ENCODE results near the gene HIVEP3. TPM values are rescaled to one million over a fixed set of nuclear protein-coding genes. Genes with fewer than 3 reads are reported as not detected.

Gene HIVEP3
- total RNA-seq, 1 experiment from 2014 or later: 11.0 TPM

- intact Hi-C loops (cut with micrococcal nuclease; ENCODE audit: unreplicated experiment): loop anchor here (10.0 kb wide), 1 partner anchor 232 kb away; no protein-coding TSS in a partner anchor
- H3K4me3 ChIP-seq: no peak overlapping the region
- no peak overlapping the region for H3K4me2 ChIP-seq
- DNase-seq: no peak
- H3K36me3 ChIP-seq (ENCODE audit: low read depth): peaks cover 4% of the 10 kb centered on the region; the same call in 1 of the 2 replicates
- H2AFZ ChIP-seq: no peak overlapping the region
- H3K9me3 ChIP-seq (ENCODE audit: insufficient read depth, low read depth): peaks cover 10% of the 10 kb centered on the region; the same call in 1 of the 2 replicates
- H3K9me2 ChIP-seq (ENCODE audit: insufficient read depth): no peaks in the 10 kb centered on the region
- peaks cover 38% of the 10 kb centered on the region for H3K4me1 ChIP-seq (replicated peaks; ENCODE audit: insufficient read depth)
- no peaks in the 10 kb centered on the region for H3K27me3 ChIP-seq (ENCODE audit: insufficient read depth, low read depth)
- POLR2A ChIA-PET (ENCODE audit: unreplicated experiment): no interaction called here
- peaks cover 13% of the 10 kb centered on the region for H3F3A ChIP-seq (ENCODE audit: insufficient read depth, low read depth)
- peaks cover 75% of the 10 kb centered on the region for H3K79me2 ChIP-seq (ENCODE audit: low read depth)
- TF ChIP-seq, protein P1, sequence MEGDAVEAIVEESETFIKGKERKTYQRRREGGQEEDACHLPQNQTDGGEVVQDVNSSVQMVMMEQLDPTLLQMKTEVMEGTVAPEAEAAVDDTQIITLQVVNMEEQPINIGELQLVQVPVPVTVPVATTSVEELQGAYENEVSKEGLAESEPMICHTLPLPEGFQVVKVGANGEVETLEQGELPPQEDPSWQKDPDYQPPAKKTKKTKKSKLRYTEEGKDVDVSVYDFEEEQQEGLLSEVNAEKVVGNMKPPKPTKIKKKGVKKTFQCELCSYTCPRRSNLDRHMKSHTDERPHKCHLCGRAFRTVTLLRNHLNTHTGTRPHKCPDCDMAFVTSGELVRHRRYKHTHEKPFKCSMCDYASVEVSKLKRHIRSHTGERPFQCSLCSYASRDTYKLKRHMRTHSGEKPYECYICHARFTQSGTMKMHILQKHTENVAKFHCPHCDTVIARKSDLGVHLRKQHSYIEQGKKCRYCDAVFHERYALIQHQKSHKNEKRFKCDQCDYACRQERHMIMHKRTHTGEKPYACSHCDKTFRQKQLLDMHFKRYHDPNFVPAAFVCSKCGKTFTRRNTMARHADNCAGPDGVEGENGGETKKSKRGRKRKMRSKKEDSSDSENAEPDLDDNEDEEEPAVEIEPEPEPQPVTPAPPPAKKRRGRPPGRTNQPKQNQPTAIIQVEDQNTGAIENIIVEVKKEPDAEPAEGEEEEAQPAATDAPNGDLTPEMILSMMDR (conservative IDR thresholded peaks at IDR 0.05): no peak
- no peak for TF ChIP-seq EZH2 (IDR thresholded peaks at IDR 0.05; ENCODE audit: low read depth)
- BruUV-seq (replicated peaks): no TSS peak
- H3K27ac ChIP-seq: no peak overlapping the region
- CTCF ChIA-PET: no interaction called here
- H4K20me1 ChIP-seq (ENCODE audit: insufficient read depth): no peaks in the 10 kb centered on the region
Observed at GRCh38 chr1:41913014-41913413, 5.7 kb downstream of the HIVEP3 start.

GRCh38 chr1:41908288-41908895 lies 10.3 kb downstream of the HIVEP3 start:
- Histone ChIP-seq H3K4me2 (no peak overlapping the region), H3K4me1 (replicated peaks; ENCODE audit: insufficient read depth) (peaks cover 2% of the 10 kb centered on the region), H3K27me3 (ENCODE audit: insufficient read depth, low read depth) (no peaks in the 10 kb centered on the region), H3K79me2 (ENCODE audit: low read depth) (peaks cover 68% of the 10 kb centered on the region), H3K4me3 (no peak overlapping the region), H2AFZ (no peak overlapping the region), H4K20me1 (ENCODE audit: insufficient read depth) (no peaks in the 10 kb centered on the region), H3K27ac (no peak overlapping the region), H3K36me3 (ENCODE audit: low read depth) (peaks cover 4% of the 10 kb centered on the region; the same call in 1 of the 2 replicates), H3K9me3 (ENCODE audit: insufficient read depth, low read depth) (peaks cover 10% of the 10 kb centered on the region; the same call in 1 of the 2 replicates), H3K9me2 (ENCODE audit: insufficient read depth) (no peaks in the 10 kb centered on the region), H3F3A (ENCODE audit: insufficient read depth, low read depth) (peaks cover under 1% of the 10 kb centered on the region; the same call in 1 of the 2 replicates)
- BruUV-seq (replicated peaks): no TSS peak
- DNase-seq: no peak
- CTCF ChIA-PET: no interaction called here
- intact Hi-C loops (cut with micrococcal nuclease; ENCODE audit: unreplicated experiment): loop anchor here (10.0 kb wide), 1 partner anchor 334 kb away; no protein-coding TSS in a partner anchor
- POLR2A ChIA-PET (ENCODE audit: unreplicated experiment): no interaction called here
- TF ChIP-seq, protein P1 (conservative IDR thresholded peaks at IDR 0.05): no peak
- TF ChIP-seq EZH2 (IDR thresholded peaks at IDR 0.05; ENCODE audit: low read depth): no peak

- Histone ChIP-seq H3F3A (ENCODE audit: insufficient read depth, low read depth) (peaks cover 10% of the 10 kb centered on the region), H3K9me2 (ENCODE audit: insufficient read depth) (no peaks in the 10 kb centered on the region), H3K27me3 (ENCODE audit: insufficient read depth, low read depth) (no peaks in the 10 kb centered on the region), H3K4me3 (no peak overlapping the region), H3K36me3 (ENCODE audit: low read depth) (peaks cover 4% of the 10 kb centered on the region; the same call in 1 of the 2 replicates), H2AFZ (no peak overlapping the region), H4K20me1 (ENCODE audit: insufficient read depth) (no peaks in the 10 kb centered on the region), H3K4me2 (no peak overlapping the region), H3K27ac (no peak overlapping the region), H3K4me1 (replicated peaks; ENCODE audit: insufficient read depth) (peaks cover 12% of the 10 kb centered on the region), H3K79me2 (ENCODE audit: low read depth) (peaks cover 68% of the 10 kb centered on the region), H3K9me3 (ENCODE audit: insufficient read depth, low read depth) (peaks cover 10% of the 10 kb centered on the region; the same call in 1 of the 2 replicates)
- DNase-seq: no peak
- BruUV-seq (replicated peaks): no TSS peak
- ChIA-PET CTCF (no interaction called here), POLR2A (ENCODE audit: unreplicated experiment) (no interaction called here)
- intact Hi-C loops (cut with micrococcal nuclease; ENCODE audit: unreplicated experiment): loop anchor here (10.0 kb wide), 1 partner anchor 333 kb away; no protein-coding TSS in a partner anchor
- TF ChIP-seq, protein P1 (conservative IDR thresholded peaks at IDR 0.05): no peak
- TF ChIP-seq EZH2 (IDR thresholded peaks at IDR 0.05; ENCODE audit: low read depth): no peak
Observed at GRCh38 chr1:41907446-41907845, 11.3 kb downstream of the HIVEP3 start.
